Right ventricle myocardium superior (tissue), 1 donor: ENCODE measurements around the gene TMEM263. TPM values are rescaled to one million over a fixed set of nuclear protein-coding genes. Genes with fewer than 3 reads are reported as not detected.

Experiments
- ATAC-seq: fragments of 200-7000 bp; cut with Tn5 transposase; one replicate; pipeline ENCODE4 v1.9.1; 2020; ENCODE audit warnings: mild to moderate bottlenecking; ENCODE audit not compliant: poor library complexity
- DNase-seq: peaks from one replicate; pipeline ENCODE4 v3.0.0-alpha.2; 2020
- intact Hi-C: fragments of 100-400 bp; cut with DNase I; formaldehyde crosslinking; loops from one replicate; pipeline ENCODE4 v1.11.2; 2022
- total RNA-seq: library from RNA; stranded (reverse); fragmentation: NEBNext Ultra II Directional; extraction: Animal tissue kit (Norgen Biotek cat#: 25700); gene quantifications from one replicate; pipeline ENCODE4 v1.2.1, GENCODE V29; 2021
- donor health status: DM: no; HTN: yes; CAD: no; lungs with severe emphysema.

TMEM263 gene
- total RNA-seq, 1 donor from 2014 or later, result 28.8 TPM

- ATAC-seq (no peak), DNase-seq (no peak)
- intact Hi-C loops, result no loop called here
Measured at GRCh38 chr12:107019546-107019945, 63.8 kb downstream of the TMEM263 start.

Other genes starting within 250 kb of the TMEM263 start
- 25.4 TPM for gene RIC8B, start 181.2 kb upstream of the TMEM263 start, total RNA-seq
- gene MTERF2, start 31.2 kb downstream of the TMEM263 start, total RNA-seq, result 36.4 TPM
- 8.0 TPM for gene CRY1, start 137.6 kb downstream of the TMEM263 start, total RNA-seq